Thyroid gland (tissue), 4 donors: ENCODE measurements around the gene KLHL17. TPM values are rescaled to one million over a fixed set of nuclear protein-coding genes. Genes with fewer than 3 reads are reported as not detected.

ENCODE experiments used
- DNase-seq, 2 donors: peaks; one replicate each; pipeline ENCODE4 v3.0.0-alpha.2; 2019
- H3K27ac ChIP-seq, 3 donors: fragments of 200-600 bp; sonication (generic); 1 replicate in 2 of 3; 2 replicates in 1 of 3; pipeline ENCODE4 v1.5.1; 2016 to 2019; ENCODE audit warnings: mild to moderate bottlenecking in 1 of 3, moderate library complexity in 1 of 3
- H3K27me3 ChIP-seq: fragments of 200-600 bp; sonication (generic); one replicate; pipeline ENCODE4 v1.5.1; 2019
- H3K36me3 ChIP-seq, 2 donors: fragments of 200-600 bp; sonication (generic); one replicate each; pipeline ENCODE4 v1.5.1; 2016 to 2019
- H3K4me1 ChIP-seq, 2 donors: fragments of 200-600 bp; sonication (generic); one replicate each; pipeline ENCODE4 v1.5.1; 2017 to 2019
- H3K4me3 ChIP-seq, 3 donors: fragments of 200-600 bp; sonication (generic); replicated peaks in 1 of 3; 1 replicate in 2 of 3; 2 replicates in 1 of 3; pipeline ENCODE4 v1.5.1; 2016; ENCODE audit warnings: mild to moderate bottlenecking in 1 of 3
- H3K9me3 ChIP-seq: fragments of 200-600 bp; sonication (generic); one replicate; pipeline ENCODE4 v1.5.1; 2017
- POLR2A ChIP-seq, 2 donors: fragments of 450-650 bp; IDR thresholded peaks; one replicate each; pipeline ENCODE4 v1.6.1; 2017; ENCODE audit warnings: antibody characterized with exemption in 2 of 2, mild to moderate bottlenecking in 2 of 2, moderate library complexity in 1 of 2
- WGBS, 2 donors: methylation state at CpG; one replicate each; pipeline ENCODE4 v1.1.5; 2017; 5-methylcytosine and 5-hydroxymethylcytosine counted together
- intact Hi-C: fragments of 100-400 bp; cut with DNase I; formaldehyde crosslinking; loops from one replicate; pipeline ENCODE4 v1.15.1; 2023
- total RNA-seq, 4 donors: library from RNA; depleted of rRNA; stranded (reverse); fragments of >200 nt; gene quantifications; one replicate each; pipeline ENCODE4 v1.2.3, GENCODE V29; 2016
- TF ChIP-seq, protein P1 (sequence below), 6 experiments: fragments of 200-600 bp in 3 of 6; fragments of 450-650 bp in 3 of 6; sonication (generic) in 3 of 6; IDR thresholded peaks; one replicate each; pipeline ENCODE4 v1.5.1; 2016 to 2019; ENCODE audit warnings: antibody characterized with exemption in 6 of 6, mild to moderate bottlenecking in 2 of 6, inconsistent platforms in 1 of 6, moderate library complexity in 1 of 6

Gene KLHL17
- total RNA-seq, 4 donors from 2014 or later = 3.4 to 10.9 (median 10.3) TPM

DNA sequence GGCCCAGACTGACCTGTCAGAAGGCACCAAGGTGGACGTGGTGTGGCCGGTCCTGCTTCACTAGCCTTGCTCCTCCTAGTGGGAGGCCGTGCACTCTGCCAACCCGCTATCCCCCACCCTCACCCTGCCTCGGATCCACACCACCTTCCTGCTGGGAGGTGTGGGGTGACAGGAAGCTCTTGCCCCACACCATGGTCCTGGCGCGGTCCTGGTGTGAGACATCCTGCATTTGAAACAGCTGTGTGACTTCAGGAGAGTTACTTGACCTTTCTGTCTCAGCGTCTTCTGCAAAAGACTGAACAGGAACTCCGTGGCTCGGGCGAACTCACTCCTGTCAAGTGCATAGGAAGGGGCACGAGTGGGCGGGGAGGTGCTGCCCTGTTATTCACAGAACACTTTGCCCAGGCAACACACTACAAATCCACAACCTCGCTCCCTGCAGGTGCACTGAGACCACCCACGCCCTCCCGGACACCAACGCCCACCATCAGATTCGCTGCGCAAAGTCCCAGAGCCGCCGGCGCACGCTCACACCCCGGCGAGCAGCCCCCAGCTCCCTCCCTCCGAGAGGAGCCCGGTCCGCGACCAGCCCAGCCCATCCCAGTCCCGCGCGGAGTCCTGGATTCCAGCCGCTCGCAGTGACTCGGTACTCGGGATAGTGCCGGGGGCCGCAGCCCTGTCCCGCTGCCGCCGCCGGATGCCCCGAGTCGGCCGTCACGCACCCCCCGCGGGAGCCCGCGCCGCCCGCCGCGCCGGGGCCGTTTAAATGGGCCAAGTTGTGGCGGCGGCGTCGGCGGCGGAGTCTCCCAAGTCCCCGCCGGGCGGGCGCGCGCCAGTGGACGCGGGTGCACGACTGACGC, 37.0 kb upstream of the KLHL17 start, which contains the start of gene SAMD11:
TSS of gene SAMD11 (plus strand) at position 793 of the 860 bp plus-strand sequence. CDS start 509 bp downstream, outside the sequence.
- Histone ChIP-seq H3K36me3 (no peaks in the 10 kb centered on the region), H3K4me1 (peaks cover 18 to 46% of the 10 kb centered on the region in 2 donors), H3K27ac (peak within 1 kb of the TSS in 1 of 3 donors; percentile 52), H3K9me3 (no peaks in the 10 kb centered on the region), H3K4me3 (peak within 1 kb of the TSS; percentile 10 to 44 (median 24)), H3K27me3 (peaks cover 6% of the 10 kb centered on the region)
- WGBS, 2 donors = 4 to 13% methylated on average over 9 to 10 of the region's 72 CpGs
- DNase-seq = peak; percentile 80 to 88
- TF ChIP-seq POLR2A (IDR thresholded peaks at IDR 0.05) = no peak
- TF ChIP-seq, protein P1, sequence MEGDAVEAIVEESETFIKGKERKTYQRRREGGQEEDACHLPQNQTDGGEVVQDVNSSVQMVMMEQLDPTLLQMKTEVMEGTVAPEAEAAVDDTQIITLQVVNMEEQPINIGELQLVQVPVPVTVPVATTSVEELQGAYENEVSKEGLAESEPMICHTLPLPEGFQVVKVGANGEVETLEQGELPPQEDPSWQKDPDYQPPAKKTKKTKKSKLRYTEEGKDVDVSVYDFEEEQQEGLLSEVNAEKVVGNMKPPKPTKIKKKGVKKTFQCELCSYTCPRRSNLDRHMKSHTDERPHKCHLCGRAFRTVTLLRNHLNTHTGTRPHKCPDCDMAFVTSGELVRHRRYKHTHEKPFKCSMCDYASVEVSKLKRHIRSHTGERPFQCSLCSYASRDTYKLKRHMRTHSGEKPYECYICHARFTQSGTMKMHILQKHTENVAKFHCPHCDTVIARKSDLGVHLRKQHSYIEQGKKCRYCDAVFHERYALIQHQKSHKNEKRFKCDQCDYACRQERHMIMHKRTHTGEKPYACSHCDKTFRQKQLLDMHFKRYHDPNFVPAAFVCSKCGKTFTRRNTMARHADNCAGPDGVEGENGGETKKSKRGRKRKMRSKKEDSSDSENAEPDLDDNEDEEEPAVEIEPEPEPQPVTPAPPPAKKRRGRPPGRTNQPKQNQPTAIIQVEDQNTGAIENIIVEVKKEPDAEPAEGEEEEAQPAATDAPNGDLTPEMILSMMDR (IDR thresholded peaks at IDR 0.05) = no peak
- intact Hi-C loops = no loop called here

DNA sequence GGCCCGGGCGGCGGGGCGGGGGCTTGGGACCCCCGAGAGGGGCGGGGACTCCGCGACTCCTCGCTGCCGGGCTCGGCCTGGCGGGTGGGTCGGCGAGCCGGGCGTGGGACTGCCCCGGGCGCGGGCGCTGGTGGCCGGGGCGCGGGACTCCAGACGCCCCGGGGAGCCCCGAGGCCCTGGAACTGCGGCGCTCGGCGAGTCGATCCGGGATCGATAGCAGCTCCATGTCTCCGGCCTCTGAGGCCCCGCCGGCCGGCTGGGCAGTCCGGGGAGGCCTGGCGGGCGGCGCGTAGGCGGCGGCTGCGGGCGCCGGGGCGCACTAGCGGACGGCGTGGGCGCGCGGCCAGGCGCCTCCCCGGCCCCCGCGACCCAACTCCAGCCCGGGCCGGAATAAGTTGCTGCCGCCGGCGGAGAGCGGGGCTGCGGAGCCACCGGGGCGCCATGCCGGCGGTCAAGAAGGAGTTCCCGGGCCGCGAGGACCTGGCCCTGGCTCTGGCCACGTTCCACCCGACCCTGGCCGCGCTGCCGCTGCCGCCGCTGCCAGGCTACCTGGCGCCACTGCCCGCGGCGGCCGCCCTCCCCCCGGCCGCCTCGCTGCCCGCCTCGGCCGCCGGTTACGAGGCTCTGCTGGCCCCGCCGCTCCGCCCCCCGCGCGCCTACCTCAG, 36.3 kb upstream of the KLHL17 start:
- H3K27me3 ChIP-seq = peaks cover 6% of the 10 kb centered on the region
- peak overlapping the region in 1 of 3 donors; percentile 52 for H3K27ac ChIP-seq
- peak overlapping the region in 2 of 3 donors; percentile 13 to 44 for H3K4me3 ChIP-seq
- WGBS, 2 donors = 0% methylated on average over 5 of the region's 98 CpGs; no CpG with 5 or more reads in 1 of the 2 donors
- no peaks in the 10 kb centered on the region for H3K9me3 ChIP-seq
- no peaks in the 10 kb centered on the region for H3K36me3 ChIP-seq
- peaks cover 18 to 46% of the 10 kb centered on the region in 2 donors for H3K4me1 ChIP-seq
- TF ChIP-seq, protein P1 (IDR thresholded peaks at IDR 0.05) = no peak
- TF ChIP-seq POLR2A (IDR thresholded peaks at IDR 0.05) = no peak
- no peak for DNase-seq
- intact Hi-C loops = no loop called here

DNA sequence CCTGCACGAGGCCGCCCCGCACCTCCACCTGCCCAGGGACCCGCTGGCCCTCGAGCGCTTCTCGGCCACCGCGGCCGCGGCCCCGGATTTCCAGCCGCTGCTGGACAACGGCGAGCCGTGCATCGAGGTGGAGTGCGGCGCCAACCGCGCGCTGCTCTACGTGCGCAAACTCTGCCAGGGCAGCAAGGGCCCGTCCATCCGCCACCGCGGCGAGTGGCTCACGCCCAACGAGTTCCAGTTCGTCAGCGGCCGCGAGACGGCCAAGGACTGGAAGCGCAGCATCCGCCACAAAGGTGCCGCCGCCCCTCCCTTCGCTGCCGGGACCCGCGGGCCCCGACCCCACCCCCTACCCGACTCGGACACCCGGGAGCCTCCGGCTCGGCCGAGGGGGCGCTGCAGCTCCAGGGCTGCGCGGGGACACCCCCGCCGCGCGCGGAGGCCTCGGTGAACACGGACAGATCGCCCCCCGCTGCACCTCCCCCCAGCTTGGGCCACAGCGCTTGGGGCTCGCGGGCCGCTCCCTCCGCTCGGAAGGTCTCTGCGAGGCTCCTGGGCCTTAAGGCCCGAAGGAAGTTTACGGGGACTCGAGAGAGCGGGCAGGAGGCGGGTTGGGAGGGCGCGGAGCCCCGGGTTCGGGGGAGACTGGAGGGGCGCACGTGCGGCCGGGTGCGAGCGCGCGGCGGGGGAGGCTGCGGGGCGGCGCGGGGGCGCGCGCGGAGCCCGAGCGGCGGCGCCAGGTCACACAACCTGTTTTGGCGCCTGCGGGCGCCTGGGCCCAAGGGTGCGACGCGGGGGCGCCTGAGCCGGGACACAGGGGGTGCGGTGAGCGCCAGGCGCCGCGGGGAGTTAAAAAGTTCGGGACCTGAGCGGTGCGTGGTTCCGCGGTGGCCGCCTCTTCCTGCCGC, 35.5 kb upstream of the KLHL17 start:
- peak; percentile 45 to 50 for DNase-seq
- 0% methylated on average over 23 of the region's 120 CpGs; no CpG with 5 or more reads in 1 of the 2 donors for WGBS, 2 donors

DNA sequence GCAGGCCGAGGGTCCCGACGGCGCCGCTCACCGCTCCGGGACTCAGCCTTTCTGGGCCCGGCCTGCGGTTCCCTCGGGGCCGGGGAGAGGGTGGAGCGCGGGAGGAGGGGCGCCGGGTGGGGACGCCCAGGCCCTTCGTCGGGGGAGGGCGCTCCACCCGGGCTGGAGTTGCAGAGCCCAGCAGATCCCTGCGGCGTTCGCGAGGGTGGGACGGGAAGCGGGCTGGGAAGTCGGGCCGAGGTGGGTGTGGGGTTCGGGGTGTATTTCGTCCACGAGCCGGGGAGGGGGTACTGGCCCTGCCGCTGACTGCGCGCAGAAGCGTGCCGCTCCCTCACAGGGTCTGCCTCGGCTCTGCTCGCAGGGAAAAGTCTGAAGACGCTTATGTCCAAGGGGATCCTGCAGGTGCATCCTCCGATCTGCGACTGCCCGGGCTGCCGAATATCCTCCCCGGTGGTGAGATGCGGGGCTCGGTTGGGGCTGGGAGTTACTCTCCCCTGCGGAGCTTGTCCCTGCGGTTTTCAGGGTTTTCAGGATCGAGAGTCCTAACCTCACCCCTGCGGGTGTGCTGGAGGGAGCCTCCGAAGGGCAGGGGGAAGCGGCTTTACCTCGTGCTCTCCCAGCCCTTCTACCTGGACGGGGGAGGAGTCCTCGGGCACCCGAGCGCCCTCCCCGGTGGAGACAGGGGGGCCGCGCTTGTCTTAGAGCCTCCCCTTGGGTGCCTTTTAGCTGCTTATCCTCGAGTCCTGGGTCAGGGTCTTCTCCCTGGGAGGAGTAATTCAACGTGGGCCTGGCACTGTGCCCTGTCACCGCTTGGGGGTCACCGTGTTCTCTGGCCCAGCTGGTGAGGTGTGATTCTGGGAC, 34.6 kb upstream of the KLHL17 start:
- no peak overlapping the region for H3K27ac ChIP-seq
- TF ChIP-seq, protein P1 (IDR thresholded peaks at IDR 0.05) = no peak
- TF ChIP-seq POLR2A (IDR thresholded peaks at IDR 0.05) = no peak
- H3K9me3 ChIP-seq = no peaks in the 10 kb centered on the region
- intact Hi-C loops = no loop called here
- WGBS, 2 donors = 8 to 14% methylated on average over 32 to 35 of the region's 65 CpGs
- peaks cover 6% of the 10 kb centered on the region for H3K27me3 ChIP-seq
- no peak for DNase-seq
- H3K4me1 ChIP-seq = peaks cover 14 to 34% of the 10 kb centered on the region in 2 donors
- H3K4me3 ChIP-seq = peak overlapping the region in 1 of 3 donors; percentile 44
- H3K36me3 ChIP-seq = no peaks in the 10 kb centered on the region

More for the DNA sequence above, 35.5 kb upstream of the KLHL17 start:
- TF ChIP-seq, protein P1 (IDR thresholded peaks at IDR 0.05) = no peak
- TF ChIP-seq POLR2A (IDR thresholded peaks at IDR 0.05) = no peak
- Histone ChIP-seq H3K36me3 (no peaks in the 10 kb centered on the region), H3K27ac (peak overlapping the region in 1 of 3 donors; percentile 52), H3K9me3 (no peaks in the 10 kb centered on the region), H3K4me3 (peak overlapping the region; percentile 10 to 44 (median 13)), H3K27me3 (peaks cover 6% of the 10 kb centered on the region), H3K4me1 (peaks cover 18 to 42% of the 10 kb centered on the region in 2 donors)
- intact Hi-C loops = no loop called here
